Activated CD4-positive, CD25-positive, alpha-beta regulatory T cell treated with anti-CD3 and anti-CD28 coated beads, Interleukin-2, amount 50 U/mL, for 16 hours (primary cell): ENCODE data around the gene TCF3.

Source experiments
- DNase-seq: peaks from one replicate; pipeline ENCODE4 v3.0.0-alpha.2; 2020; ENCODE audit warnings: low read depth, low spot score

TCF3 gene

DNA sequence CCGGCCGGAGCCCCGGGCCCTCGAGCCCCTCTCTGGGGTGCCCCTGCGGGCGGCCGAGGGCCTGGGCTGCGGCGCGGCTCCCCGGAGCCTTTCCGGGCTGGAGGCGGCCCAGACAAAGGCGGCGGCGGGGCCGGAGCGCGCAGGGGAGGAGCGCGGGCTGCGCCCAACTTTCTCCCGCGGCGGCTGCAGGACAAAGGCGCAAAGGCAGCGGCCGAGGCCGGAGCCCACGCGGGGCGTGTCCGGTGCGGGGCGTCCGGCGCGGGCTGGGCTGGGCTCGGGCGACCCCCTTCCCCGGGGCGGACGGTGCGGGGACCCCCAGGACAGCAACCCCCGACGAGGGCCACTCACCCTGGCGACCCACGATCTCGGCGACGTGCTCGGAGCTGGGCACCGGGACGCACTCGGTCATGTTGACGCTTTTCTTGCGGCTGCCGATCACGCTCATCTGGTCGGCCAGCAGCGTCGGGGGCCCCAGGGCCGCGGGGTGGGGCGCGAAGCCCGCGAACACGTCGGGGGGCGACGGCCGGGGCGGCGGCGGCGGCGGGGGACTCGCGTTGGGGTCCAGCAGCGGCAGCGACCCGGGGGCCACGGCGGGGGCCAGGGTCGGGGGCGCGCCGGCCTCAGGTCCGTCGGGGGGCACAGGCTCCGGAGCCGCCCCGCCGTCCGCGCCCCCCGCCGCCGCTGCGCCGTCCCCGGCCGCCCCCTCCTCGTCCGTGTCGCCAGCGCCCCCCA is 85.1 kb downstream of the TCF3 start:
- DNase-seq: no peak

DNA sequence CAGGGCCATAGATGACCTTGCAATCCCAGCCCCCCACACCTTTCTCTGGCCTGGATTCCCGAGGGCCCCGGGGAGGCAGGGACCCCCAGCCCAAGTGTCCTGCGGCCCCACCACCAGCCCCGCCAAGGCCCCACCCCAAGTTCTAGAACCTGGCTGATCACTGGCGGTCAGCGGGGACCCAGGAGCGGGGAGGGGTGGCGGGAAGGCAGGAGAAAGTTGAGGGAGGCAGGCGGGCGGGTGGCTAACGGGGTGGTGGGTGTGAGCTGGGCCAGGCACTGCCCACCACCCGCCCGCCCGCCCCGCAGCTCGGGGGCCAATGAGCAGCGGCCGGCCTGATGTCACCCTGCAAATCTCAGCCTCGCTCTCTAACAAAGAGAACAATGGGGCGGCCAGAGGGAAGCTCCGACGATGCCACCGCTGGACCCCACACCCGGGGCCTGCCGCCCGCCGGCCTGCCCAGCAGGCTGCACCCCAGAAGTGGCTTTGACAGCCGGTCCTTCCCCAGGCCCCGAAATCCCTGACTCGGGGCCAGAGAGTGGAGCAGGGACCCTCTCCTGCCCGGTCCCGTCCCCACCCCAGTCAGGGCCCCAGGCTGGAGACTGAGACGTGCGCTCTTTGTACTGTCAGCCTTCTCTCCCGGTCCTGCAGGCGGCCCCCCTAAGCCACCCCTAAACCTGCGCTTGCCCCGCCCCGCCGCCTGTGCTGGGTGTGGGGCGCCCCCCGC is 85.9 kb downstream of the TCF3 start:
- no peak for DNase-seq

DNA sequence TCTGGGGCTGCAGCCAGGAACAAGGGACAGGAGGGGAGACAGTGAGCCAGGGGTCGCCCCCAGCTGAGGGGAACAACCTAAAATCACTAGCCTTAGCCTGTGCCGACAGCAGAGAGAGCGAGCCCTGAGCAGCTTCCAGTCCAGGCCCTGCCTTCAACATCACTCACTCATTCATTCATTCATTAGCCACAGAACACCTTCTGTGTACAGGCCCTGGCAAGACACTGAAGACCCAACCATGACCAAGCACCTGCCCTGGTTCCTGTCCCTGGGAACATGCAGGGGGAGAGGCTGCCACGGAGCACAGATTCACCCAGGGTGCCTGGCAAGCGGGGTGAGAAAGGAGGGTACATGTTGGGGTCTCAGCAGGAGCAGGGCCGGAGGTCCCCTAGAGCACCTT is 89.2 kb downstream of the TCF3 start:
- DNase-seq: no peak

DNA sequence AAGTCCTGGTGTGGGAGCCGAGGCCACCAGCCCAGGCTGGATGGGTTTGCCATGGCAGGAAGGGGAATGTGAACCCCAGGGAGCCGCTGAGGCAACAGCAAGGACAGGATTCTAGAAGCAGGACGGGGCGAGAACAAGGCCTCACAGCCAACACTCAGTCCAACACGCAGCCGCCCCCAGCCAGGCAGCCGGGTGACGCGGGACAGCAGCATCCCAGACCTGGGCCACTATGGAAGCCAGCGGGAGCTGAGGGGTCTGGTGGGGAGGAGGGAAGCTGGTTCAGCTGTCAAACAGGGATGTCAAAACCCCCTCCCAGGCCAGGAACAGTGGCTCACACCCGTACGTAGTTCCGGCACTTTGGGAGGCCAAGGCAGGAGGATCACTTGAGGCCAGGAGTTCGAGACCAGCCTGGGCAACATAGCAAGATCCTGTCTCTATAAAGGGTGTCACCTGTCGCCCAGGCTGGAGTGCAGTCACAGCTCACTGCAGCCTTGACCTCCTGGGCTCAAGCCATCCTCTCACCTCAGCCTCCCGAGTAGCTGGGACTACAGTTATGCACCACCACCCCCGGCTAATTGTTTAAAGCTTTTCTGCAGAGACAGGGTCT is 91.1 kb downstream of the TCF3 start:
- DNase-seq: no peak

DNA sequence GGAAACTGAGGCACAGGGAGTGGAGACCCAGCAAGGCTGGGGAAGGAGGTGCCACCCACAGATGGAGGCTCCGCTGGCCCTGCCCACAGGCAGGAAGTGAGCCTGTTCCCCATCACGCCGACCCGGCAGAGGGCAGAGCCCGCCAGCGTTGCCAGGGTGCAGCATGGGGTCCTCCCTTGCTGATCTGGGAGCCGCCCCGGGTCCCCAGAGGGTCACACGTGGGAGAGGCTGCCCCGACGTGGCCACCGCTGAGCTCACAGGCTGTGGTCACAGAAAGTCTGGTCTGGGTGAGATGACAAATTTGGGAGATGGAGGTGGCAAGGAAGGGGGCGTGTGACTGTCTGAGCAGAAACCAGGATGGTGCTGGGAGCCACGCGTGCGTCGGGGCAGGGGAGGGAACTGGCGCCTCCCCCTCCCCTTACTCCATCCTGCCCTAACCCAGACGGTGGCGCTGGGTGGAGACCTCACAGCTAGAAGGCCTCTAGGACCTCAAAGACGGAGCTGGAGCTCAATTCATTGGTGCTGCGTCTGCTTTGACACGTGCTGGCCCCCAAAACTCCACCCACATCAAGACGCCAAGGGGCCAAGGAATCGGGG is 92.0 kb downstream of the TCF3 start:
- DNase-seq: no peak
